HG03060 (cell line): Measurements from ENCODE around the gene BCAR3.

Experiments
- ATAC-seq: cut with Tn5 transposase; IDR thresholded peaks from one replicate; pipeline ENCODE4 v1.9.1; 2021; ENCODE audit warnings: low read depth, moderate number of reproducible peaks; ENCODE audit not compliant: unreplicated experiment

BCAR3 gene

GRCh38 chr1:93584261-93585003, 97.2 kb downstream of the BCAR3 start:
- ATAC-seq = no peak

- no peak for ATAC-seq
These were observed 99.5 kb downstream of the BCAR3 start for GRCh38 chr1:93581917-93582850.

- ATAC-seq = no peak
These were observed 101.7 kb downstream of the BCAR3 start for GRCh38 chr1:93579891-93580290.

- no peak for ATAC-seq
These were observed 102.5 kb downstream of the BCAR3 start for GRCh38 chr1:93578911-93579825.

- ATAC-seq = no peak
These were observed 103.2 kb downstream of the BCAR3 start for GRCh38 chr1:93578433-93578830.

- ATAC-seq = no peak
These were observed 103.9 kb downstream of the BCAR3 start for GRCh38 chr1:93577536-93578432.

GRCh38 chr1:93576746-93577145, 104.9 kb downstream of the BCAR3 start:
- ATAC-seq = no peak

- ATAC-seq = no peak
These were observed 105.3 kb downstream of the BCAR3 start for GRCh38 chr1:93576346-93576745.

- no peak for ATAC-seq
These were observed 105.9 kb downstream of the BCAR3 start for GRCh38 chr1:93575621-93576284.

GRCh38 chr1:93574991-93575390, 106.6 kb downstream of the BCAR3 start:
- ATAC-seq = no peak

GRCh38 chr1:93574511-93574910, 107.1 kb downstream of the BCAR3 start:
- ATAC-seq = no peak

GRCh38 chr1:93573940-93574469, 107.6 kb downstream of the BCAR3 start:
- no peak for ATAC-seq

GRCh38 chr1:93571623-93572310, 109.9 kb downstream of the BCAR3 start:
- no peak for ATAC-seq

- no peak for ATAC-seq
These were observed 112.1 kb downstream of the BCAR3 start for GRCh38 chr1:93569489-93569888.

- ATAC-seq = no peak
These were observed 114.2 kb downstream of the BCAR3 start for GRCh38 chr1:93567255-93567918.

GRCh38 chr1:93566227-93566626, 115.4 kb downstream of the BCAR3 start:
- no peak for ATAC-seq

- no peak for ATAC-seq
These were observed 116.0 kb downstream of the BCAR3 start for GRCh38 chr1:93565496-93566206.
